ENCODE data around the gene DEPP1.

DNA sequence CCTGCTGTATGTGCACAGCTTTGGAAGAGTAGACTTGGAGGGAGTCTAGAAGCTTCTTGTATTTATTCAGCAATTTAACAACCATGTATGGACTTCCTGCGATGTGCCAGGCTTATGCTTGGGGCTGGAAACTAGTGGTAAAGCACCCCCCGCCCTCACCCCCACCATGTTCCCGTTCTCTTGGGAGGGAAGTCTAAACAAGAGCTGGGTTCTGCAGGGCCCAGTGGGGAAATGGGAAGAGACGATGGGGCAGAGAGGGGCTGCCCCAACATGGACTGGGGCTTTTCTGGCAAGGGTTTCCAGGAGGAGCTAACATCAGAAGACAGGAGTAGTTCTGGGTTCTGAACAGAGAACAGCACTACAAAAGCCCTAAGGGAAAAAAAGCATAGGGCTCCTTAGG lies 11.0 kb downstream of the DEPP1 start:
- TF ChIP-seq, protein P1, sequence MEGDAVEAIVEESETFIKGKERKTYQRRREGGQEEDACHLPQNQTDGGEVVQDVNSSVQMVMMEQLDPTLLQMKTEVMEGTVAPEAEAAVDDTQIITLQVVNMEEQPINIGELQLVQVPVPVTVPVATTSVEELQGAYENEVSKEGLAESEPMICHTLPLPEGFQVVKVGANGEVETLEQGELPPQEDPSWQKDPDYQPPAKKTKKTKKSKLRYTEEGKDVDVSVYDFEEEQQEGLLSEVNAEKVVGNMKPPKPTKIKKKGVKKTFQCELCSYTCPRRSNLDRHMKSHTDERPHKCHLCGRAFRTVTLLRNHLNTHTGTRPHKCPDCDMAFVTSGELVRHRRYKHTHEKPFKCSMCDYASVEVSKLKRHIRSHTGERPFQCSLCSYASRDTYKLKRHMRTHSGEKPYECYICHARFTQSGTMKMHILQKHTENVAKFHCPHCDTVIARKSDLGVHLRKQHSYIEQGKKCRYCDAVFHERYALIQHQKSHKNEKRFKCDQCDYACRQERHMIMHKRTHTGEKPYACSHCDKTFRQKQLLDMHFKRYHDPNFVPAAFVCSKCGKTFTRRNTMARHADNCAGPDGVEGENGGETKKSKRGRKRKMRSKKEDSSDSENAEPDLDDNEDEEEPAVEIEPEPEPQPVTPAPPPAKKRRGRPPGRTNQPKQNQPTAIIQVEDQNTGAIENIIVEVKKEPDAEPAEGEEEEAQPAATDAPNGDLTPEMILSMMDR (conservative IDR thresholded peaks at IDR 0.05; ENCODE audit: low read depth, low read length): no peak
- TF ChIP-seq EZH2 (IDR thresholded peaks at IDR 0.05; ENCODE audit: borderline replicate concordance, low read depth, low read length, poor library complexity, severe bottlenecking): no peak

Measured in A673 (cell line).